Vagina (tissue), 2 donors: ENCODE data around the gene SYCP3. TPM values are rescaled to one million over a fixed set of nuclear protein-coding genes. Genes with fewer than 3 reads are reported as not detected.

Source experiments
- DNase-seq, 2 donors: peaks; one replicate each; pipeline ENCODE4 v3.0.0-alpha.2; 2017; ENCODE audit errors: extremely low spot score in 2 of 2
- H3K27ac ChIP-seq: fragments of 200-600 bp; sonication (generic); one replicate; pipeline ENCODE4 v1.5.1; 2019
- H3K27me3 ChIP-seq: fragments of 200-600 bp; sonication (generic); one replicate; pipeline ENCODE4 v1.5.1; 2019
- H3K36me3 ChIP-seq, 2 donors: fragments of 200-600 bp; sonication (generic); one replicate each; pipeline ENCODE4 v1.5.1; 2017 to 2019
- H3K4me1 ChIP-seq: fragments of 200-600 bp; sonication (generic); one replicate; pipeline ENCODE4 v1.5.1; 2019
- H3K4me3 ChIP-seq, 2 donors: fragments of 200-600 bp; sonication (generic); 1 replicate in 1 of 2; 2 replicates in 1 of 2; pipeline ENCODE4 v1.5.1; 2016 to 2019
- H3K9me3 ChIP-seq: fragments of 200-600 bp; sonication (generic); one replicate; pipeline ENCODE4 v1.5.1; 2019
- CTCF ChIP-seq, 3 experiments: fragments of 450-650 bp in 2 of 3; fragments of 200-600 bp in 1 of 3; sonication (generic) in 1 of 3; IDR thresholded peaks; one replicate each; pipeline ENCODE4 v1.5.1; 2017 to 2019; ENCODE audit warnings: antibody characterized with exemption in 3 of 3, mild to moderate bottlenecking in 2 of 3, moderate library complexity in 2 of 3
- POLR2A ChIP-seq, 2 donors: fragments of 450-650 bp; IDR thresholded peaks; one replicate each; pipeline ENCODE4 v1.6.1; 2017; ENCODE audit warnings: antibody characterized with exemption in 2 of 2, mild to moderate bottlenecking in 2 of 2, moderate library complexity in 2 of 2
- POLR2AphosphoS5 ChIP-seq, 2 donors: sonication (generic); formaldehyde crosslinking; IDR thresholded peaks; one replicate each; pipeline ENCODE4 v1.9.0; 2017; ENCODE audit warnings: antibody characterized with exemption in 2 of 2, mild to moderate bottlenecking in 2 of 2, low read depth in 1 of 2; ENCODE audit not compliant: insufficient read depth in 1 of 2
- intact Hi-C: fragments of 100-400 bp; cut with DNase I; formaldehyde crosslinking; loops from one replicate; pipeline ENCODE4 v1.15.1; 2023
- total RNA-seq: library from RNA; depleted of rRNA; stranded (reverse); fragments of >200 nt; gene quantifications from one replicate; pipeline ENCODE4 v1.2.3, GENCODE V29; 2016

The SYCP3 gene
- total RNA-seq, 1 donor from 2014 or later = not detected

GRCh38 chr12:101782273-101782731 is 43.0 kb upstream of the SYCP3 start:
- intact Hi-C loops = no loop called here
- no peak overlapping the region for H3K27ac ChIP-seq

GRCh38 chr12:101781834-101782233 is 42.6 kb upstream of the SYCP3 start:
- no peaks in the 10 kb centered on the region for H3K27me3 ChIP-seq
- no peak overlapping the region for H3K27ac ChIP-seq
- DNase-seq = no peak
- H3K4me3 ChIP-seq = no peak overlapping the region
- TF ChIP-seq POLR2AphosphoS5 (IDR thresholded peaks at IDR 0.05; ENCODE audit: insufficient read depth in 1 of 2, low read depth in 1 of 2) = no peak
- TF ChIP-seq POLR2A (IDR thresholded peaks at IDR 0.05) = no peak
- no peak for TF ChIP-seq CTCF (IDR thresholded peaks at IDR 0.05)
- no peaks in the 10 kb centered on the region for H3K4me1 ChIP-seq
- intact Hi-C loops = no loop called here
- peaks cover 0 to 6% of the 10 kb centered on the region in 2 donors for H3K36me3 ChIP-seq
- H3K9me3 ChIP-seq = no peaks in the 10 kb centered on the region

More at GRCh38 chr12:101782273-101782731, 43.0 kb upstream of the SYCP3 start:
- TF ChIP-seq POLR2A (IDR thresholded peaks at IDR 0.05) = no peak
- TF ChIP-seq POLR2AphosphoS5 (IDR thresholded peaks at IDR 0.05; ENCODE audit: insufficient read depth in 1 of 2, low read depth in 1 of 2) = no peak
- Histone ChIP-seq H3K27me3 (no peaks in the 10 kb centered on the region), H3K4me1 (no peaks in the 10 kb centered on the region), H3K36me3 (peaks cover 0 to 6% of the 10 kb centered on the region in 2 donors), H3K9me3 (no peaks in the 10 kb centered on the region), H3K4me3 (no peak overlapping the region)
- no peak for DNase-seq

GRCh38 chr12:101780599-101780998 is 41.3 kb upstream of the SYCP3 start:
- H3K27me3 ChIP-seq = no peaks in the 10 kb centered on the region
- H3K9me3 ChIP-seq = no peaks in the 10 kb centered on the region
- DNase-seq = no peak
- intact Hi-C loops = no loop called here
- no peak overlapping the region for H3K27ac ChIP-seq
- no peaks in the 10 kb centered on the region for H3K4me1 ChIP-seq
- H3K4me3 ChIP-seq = no peak overlapping the region
- no peak for TF ChIP-seq POLR2A (IDR thresholded peaks at IDR 0.05)
- no peak for TF ChIP-seq CTCF (IDR thresholded peaks at IDR 0.05)
- no peak for TF ChIP-seq POLR2AphosphoS5 (IDR thresholded peaks at IDR 0.05; ENCODE audit: insufficient read depth in 1 of 2, low read depth in 1 of 2)
- peaks cover 0 to 6% of the 10 kb centered on the region in 2 donors for H3K36me3 ChIP-seq

- Histone ChIP-seq H3K27me3 (no peaks in the 10 kb centered on the region), H3K27ac (no peak overlapping the region), H3K9me3 (no peaks in the 10 kb centered on the region), H3K36me3 (peaks cover 0 to under 1% of the 10 kb centered on the region in 2 donors), H3K4me3 (no peak overlapping the region), H3K4me1 (no peaks in the 10 kb centered on the region)
- no peak for TF ChIP-seq POLR2A (IDR thresholded peaks at IDR 0.05)
- no peak for TF ChIP-seq CTCF (IDR thresholded peaks at IDR 0.05)
- TF ChIP-seq POLR2AphosphoS5 (IDR thresholded peaks at IDR 0.05; ENCODE audit: insufficient read depth in 1 of 2, low read depth in 1 of 2) = no peak
- no peak for DNase-seq
- intact Hi-C loops = no loop called here
Observed at GRCh38 chr12:101779626-101780025, 40.4 kb upstream of the SYCP3 start.

- DNase-seq = no peak
- TF ChIP-seq POLR2A (IDR thresholded peaks at IDR 0.05) = no peak
- intact Hi-C loops = no loop called here
- Histone ChIP-seq H3K36me3 (no peaks in the 10 kb centered on the region), H3K27me3 (no peaks in the 10 kb centered on the region), H3K4me3 (no peak overlapping the region), H3K4me1 (no peaks in the 10 kb centered on the region), H3K27ac (no peak overlapping the region), H3K9me3 (no peaks in the 10 kb centered on the region)
Observed at GRCh38 chr12:101779200-101779599, 39.9 kb upstream of the SYCP3 start.

- Histone ChIP-seq H3K4me3 (no peak overlapping the region), H3K27me3 (no peaks in the 10 kb centered on the region), H3K4me1 (no peaks in the 10 kb centered on the region), H3K36me3 (no peaks in the 10 kb centered on the region), H3K27ac (no peak overlapping the region), H3K9me3 (no peaks in the 10 kb centered on the region)
- no peak for TF ChIP-seq POLR2A (IDR thresholded peaks at IDR 0.05)
- TF ChIP-seq POLR2AphosphoS5 (IDR thresholded peaks at IDR 0.05; ENCODE audit: insufficient read depth in 1 of 2, low read depth in 1 of 2) = no peak
- TF ChIP-seq CTCF (IDR thresholded peaks at IDR 0.05) = no peak
- intact Hi-C loops = no loop called here
- no peak for DNase-seq
Observed at GRCh38 chr12:101777978-101778377, 38.7 kb upstream of the SYCP3 start.
